Suprapubic skin (tissue), 3 donors: ENCODE data around the gene SIL1.

ENCODE experiments used
- POLR2A ChIP-seq, 2 donors: fragments of 450-650 bp; IDR thresholded peaks; one replicate each; pipeline ENCODE4 v1.6.1; 2017; ENCODE audit warnings: antibody characterized with exemption in 2 of 2, mild to moderate bottlenecking in 2 of 2, moderate library complexity in 2 of 2
- TF ChIP-seq, protein P1 (sequence below), 2 donors: fragments of 200-600 bp in 1 of 2; fragments of 450-650 bp in 1 of 2; sonication (generic) in 1 of 2; IDR thresholded peaks; one replicate each; pipeline ENCODE4 v1.5.1; 2016 to 2019; ENCODE audit warnings: antibody characterized with exemption in 2 of 2, mild to moderate bottlenecking in 1 of 2, moderate library complexity in 1 of 2

DNA sequence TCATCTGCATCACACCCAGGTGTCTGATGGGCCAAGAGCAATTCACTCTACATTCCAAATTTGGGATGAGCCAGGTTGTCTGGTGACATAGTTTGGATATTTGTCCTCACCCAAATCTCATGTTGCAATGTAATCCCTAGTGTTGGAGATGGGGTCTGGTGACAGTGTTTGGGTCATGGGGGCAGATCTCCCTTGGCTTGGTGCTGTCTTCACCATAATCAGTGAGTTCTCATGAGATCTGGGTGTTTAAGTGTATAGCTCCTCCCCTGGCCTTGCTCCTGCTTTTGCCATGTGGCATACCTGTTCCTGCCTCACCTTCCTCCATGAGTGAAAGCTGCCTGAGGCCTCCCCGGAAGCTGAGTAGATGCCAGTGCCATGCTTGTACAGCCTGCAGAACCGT, 7.4 kb upstream of the SIL1 start:
- no peak for TF ChIP-seq POLR2A (IDR thresholded peaks at IDR 0.05)
- TF ChIP-seq, protein P1, sequence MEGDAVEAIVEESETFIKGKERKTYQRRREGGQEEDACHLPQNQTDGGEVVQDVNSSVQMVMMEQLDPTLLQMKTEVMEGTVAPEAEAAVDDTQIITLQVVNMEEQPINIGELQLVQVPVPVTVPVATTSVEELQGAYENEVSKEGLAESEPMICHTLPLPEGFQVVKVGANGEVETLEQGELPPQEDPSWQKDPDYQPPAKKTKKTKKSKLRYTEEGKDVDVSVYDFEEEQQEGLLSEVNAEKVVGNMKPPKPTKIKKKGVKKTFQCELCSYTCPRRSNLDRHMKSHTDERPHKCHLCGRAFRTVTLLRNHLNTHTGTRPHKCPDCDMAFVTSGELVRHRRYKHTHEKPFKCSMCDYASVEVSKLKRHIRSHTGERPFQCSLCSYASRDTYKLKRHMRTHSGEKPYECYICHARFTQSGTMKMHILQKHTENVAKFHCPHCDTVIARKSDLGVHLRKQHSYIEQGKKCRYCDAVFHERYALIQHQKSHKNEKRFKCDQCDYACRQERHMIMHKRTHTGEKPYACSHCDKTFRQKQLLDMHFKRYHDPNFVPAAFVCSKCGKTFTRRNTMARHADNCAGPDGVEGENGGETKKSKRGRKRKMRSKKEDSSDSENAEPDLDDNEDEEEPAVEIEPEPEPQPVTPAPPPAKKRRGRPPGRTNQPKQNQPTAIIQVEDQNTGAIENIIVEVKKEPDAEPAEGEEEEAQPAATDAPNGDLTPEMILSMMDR (IDR thresholded peaks at IDR 0.05), result no peak
